ENCODE data around the gene FOXP1.

- TF ChIP-seq, protein P1, sequence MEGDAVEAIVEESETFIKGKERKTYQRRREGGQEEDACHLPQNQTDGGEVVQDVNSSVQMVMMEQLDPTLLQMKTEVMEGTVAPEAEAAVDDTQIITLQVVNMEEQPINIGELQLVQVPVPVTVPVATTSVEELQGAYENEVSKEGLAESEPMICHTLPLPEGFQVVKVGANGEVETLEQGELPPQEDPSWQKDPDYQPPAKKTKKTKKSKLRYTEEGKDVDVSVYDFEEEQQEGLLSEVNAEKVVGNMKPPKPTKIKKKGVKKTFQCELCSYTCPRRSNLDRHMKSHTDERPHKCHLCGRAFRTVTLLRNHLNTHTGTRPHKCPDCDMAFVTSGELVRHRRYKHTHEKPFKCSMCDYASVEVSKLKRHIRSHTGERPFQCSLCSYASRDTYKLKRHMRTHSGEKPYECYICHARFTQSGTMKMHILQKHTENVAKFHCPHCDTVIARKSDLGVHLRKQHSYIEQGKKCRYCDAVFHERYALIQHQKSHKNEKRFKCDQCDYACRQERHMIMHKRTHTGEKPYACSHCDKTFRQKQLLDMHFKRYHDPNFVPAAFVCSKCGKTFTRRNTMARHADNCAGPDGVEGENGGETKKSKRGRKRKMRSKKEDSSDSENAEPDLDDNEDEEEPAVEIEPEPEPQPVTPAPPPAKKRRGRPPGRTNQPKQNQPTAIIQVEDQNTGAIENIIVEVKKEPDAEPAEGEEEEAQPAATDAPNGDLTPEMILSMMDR (IDR thresholded peaks at IDR 0.05), result no peak
- TF ChIP-seq EZH2 (IDR thresholded peaks at IDR 0.05), result no peak
Observed at GRCh38 chr3:71444861-71445259, 138.7 kb downstream of the FOXP1 start.

Data from neural progenitor cell (in vitro differentiated cells).